GM12878 (cell line): ENCODE data around the gene FTSJ1.

Experiments used
- EP300 ChIP-seq, 2 experiments: fragments of 150-350 bp in 1 of 2; IDR thresholded peaks; 2 replicates each; pipeline ENCODE4 v1.6.1; 2011 to 2012; ENCODE audit warnings: low read depth in 2 of 2, low read length in 2 of 2, borderline replicate concordance in 1 of 2, improper control_type of control experiment in 1 of 2, inconsistent platforms in 1 of 2; ENCODE audit not compliant: control insufficient read depth in 1 of 2
- EZH2 ChIP-seq: IDR thresholded peaks from 2 replicates; pipeline ENCODE4 v1.6.1; 2012; ENCODE audit warnings: low read depth, mild to moderate bottlenecking, control low read depth, inconsistent platforms, low read length, borderline replicate concordance; ENCODE audit not compliant: control insufficient read depth
- NFYB ChIP-seq: IDR thresholded peaks from 2 replicates; pipeline ENCODE4 v1.6.1; 2011; ENCODE audit warnings: low read depth, mild to moderate bottlenecking, low read length, improper control_type of control experiment, moderate library complexity; ENCODE audit not compliant: insufficient read depth
- NRF1 ChIP-seq: conservative IDR thresholded peaks from 2 replicates; pipeline ENCODE4 v1.6.1; 2011; ENCODE audit warnings: mild to moderate bottlenecking, low read depth, low read length, improper control_type of control experiment
- POLR2AphosphoS5 ChIP-seq: IDR thresholded peaks from 2 replicates; pipeline ENCODE4 v1.6.1; 2011; ENCODE audit warnings: mild to moderate bottlenecking, low read length, inconsistent platforms
- RAD21 ChIP-seq: IDR thresholded peaks from 2 replicates; pipeline ENCODE4 v1.6.1; 2011; ENCODE audit warnings: mild to moderate bottlenecking, low read depth, low read length, moderate library complexity; ENCODE audit not compliant: insufficient read depth
- SMAD1 ChIP-seq: fragments of 450-650 bp; IDR thresholded peaks from 2 replicates; pipeline ENCODE4 v1.6.1; 2018; ENCODE audit warnings: mild to moderate bottlenecking, low read depth; ENCODE audit not compliant: partially characterized antibody
- TF ChIP-seq, protein P1 (sequence below), 3 experiments: IDR thresholded peaks in 2 of 3; conservative IDR thresholded peaks in 1 of 3; 2 replicates each; pipeline ENCODE4 v1.5.1; 2011; ENCODE audit warnings: low read depth in 3 of 3, low read length in 3 of 3, mild to moderate bottlenecking in 3 of 3, control low read depth in 2 of 3, moderate library complexity in 2 of 3, inconsistent platforms in 1 of 3, mixed read lengths in 1 of 3; ENCODE audit not compliant: control insufficient read depth in 2 of 3, insufficient read depth in 1 of 3; ENCODE audit errors: extremely low read depth in 1 of 3
- TF ChIP-seq, protein P2 (sequence below): fragments of 450-650 bp; IDR thresholded peaks from 2 replicates; pipeline ENCODE4 v1.6.1; 2016; ENCODE audit warnings: mild to moderate bottlenecking

DNA sequence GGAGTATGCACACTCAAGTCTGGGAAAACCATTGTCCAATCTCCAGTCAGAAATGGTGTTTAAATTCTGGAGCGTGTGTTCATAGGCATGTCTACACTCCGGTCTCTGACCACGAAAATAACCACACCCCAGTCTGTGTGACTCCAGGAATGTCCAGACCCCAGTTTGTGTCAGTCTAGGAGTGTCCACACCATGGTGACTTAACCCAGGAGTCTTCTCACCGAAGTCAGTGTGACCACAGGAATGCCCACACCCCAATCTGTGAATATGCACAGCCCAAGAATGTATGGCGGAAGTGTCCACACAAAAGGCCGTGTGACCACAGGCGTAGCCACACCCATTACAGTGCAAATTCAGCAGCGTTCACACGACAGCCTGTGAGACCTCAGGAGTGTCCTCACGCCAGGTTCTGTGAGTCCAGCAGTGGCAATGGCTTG, 11.4 kb downstream of the FTSJ1 start:
- TF ChIP-seq EZH2 (no peak), RAD21 (no peak), NFYB (no peak), NRF1 (no peak), EP300 (IDR thresholded peaks at IDR 0.05; ENCODE audit: borderline replicate concordance in 1 of 2, control insufficient read depth in 1 of 2, low read depth in 2 of 2, low read length in 2 of 2) (no peak), POLR2AphosphoS5 (no peak), SMAD1 (no peak)
- TF ChIP-seq, protein P1, sequence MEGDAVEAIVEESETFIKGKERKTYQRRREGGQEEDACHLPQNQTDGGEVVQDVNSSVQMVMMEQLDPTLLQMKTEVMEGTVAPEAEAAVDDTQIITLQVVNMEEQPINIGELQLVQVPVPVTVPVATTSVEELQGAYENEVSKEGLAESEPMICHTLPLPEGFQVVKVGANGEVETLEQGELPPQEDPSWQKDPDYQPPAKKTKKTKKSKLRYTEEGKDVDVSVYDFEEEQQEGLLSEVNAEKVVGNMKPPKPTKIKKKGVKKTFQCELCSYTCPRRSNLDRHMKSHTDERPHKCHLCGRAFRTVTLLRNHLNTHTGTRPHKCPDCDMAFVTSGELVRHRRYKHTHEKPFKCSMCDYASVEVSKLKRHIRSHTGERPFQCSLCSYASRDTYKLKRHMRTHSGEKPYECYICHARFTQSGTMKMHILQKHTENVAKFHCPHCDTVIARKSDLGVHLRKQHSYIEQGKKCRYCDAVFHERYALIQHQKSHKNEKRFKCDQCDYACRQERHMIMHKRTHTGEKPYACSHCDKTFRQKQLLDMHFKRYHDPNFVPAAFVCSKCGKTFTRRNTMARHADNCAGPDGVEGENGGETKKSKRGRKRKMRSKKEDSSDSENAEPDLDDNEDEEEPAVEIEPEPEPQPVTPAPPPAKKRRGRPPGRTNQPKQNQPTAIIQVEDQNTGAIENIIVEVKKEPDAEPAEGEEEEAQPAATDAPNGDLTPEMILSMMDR (IDR thresholded peaks at IDR 0.05 in 2 of 3, conservative IDR thresholded peaks at IDR 0.05 in 1 of 3; ENCODE audit: control insufficient read depth in 2 of 3, extremely low read depth in 1 of 3, insufficient read depth in 1 of 3, low read depth in 3 of 3, low read length in 3 of 3), result no peak
- TF ChIP-seq, protein P2, sequence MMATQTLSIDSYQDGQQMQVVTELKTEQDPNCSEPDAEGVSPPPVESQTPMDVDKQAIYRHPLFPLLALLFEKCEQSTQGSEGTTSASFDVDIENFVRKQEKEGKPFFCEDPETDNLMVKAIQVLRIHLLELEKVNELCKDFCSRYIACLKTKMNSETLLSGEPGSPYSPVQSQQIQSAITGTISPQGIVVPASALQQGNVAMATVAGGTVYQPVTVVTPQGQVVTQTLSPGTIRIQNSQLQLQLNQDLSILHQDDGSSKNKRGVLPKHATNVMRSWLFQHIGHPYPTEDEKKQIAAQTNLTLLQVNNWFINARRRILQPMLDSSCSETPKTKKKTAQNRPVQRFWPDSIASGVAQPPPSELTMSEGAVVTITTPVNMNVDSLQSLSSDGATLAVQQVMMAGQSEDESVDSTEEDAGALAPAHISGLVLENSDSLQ, result no peak
